Mucosa of rectum (tissue), 2 donors: Measurements from ENCODE around the gene C16orf89.

Source experiments
- H3K27ac ChIP-seq, 2 donors: one replicate each; pipeline ENCODE4 v1.7.0; 2013; ENCODE audit warnings: inconsistent platforms in 2 of 2, low read depth in 2 of 2, low read length in 2 of 2
- H3K27me3 ChIP-seq, 2 donors: one replicate each; pipeline ENCODE4 v1.7.0; 2013; ENCODE audit warnings: low read length in 2 of 2; ENCODE audit not compliant: control insufficient read depth in 2 of 2, insufficient read depth in 2 of 2
- H3K36me3 ChIP-seq, 2 donors: one replicate each; pipeline ENCODE4 v1.7.0; 2013; ENCODE audit warnings: low read length in 2 of 2; ENCODE audit not compliant: control insufficient read depth in 2 of 2, insufficient read depth in 2 of 2
- H3K4me1 ChIP-seq, 2 donors: one replicate each; pipeline ENCODE4 v1.7.0; 2013; ENCODE audit warnings: low read length in 2 of 2, mild to moderate bottlenecking in 1 of 2; ENCODE audit not compliant: control insufficient read depth in 2 of 2, insufficient read depth in 2 of 2
- H3K4me3 ChIP-seq, 2 donors: one replicate each; pipeline ENCODE4 v1.7.0; 2013; ENCODE audit warnings: low read length in 2 of 2
- H3K9ac ChIP-seq, 2 donors: one replicate each; pipeline ENCODE4 v1.7.0; 2013; ENCODE audit warnings: low read length in 2 of 2, low read depth in 1 of 2, mild to moderate bottlenecking in 1 of 2
- H3K9me3 ChIP-seq, 2 donors: one replicate each; pipeline ENCODE4 v1.7.0; 2013; ENCODE audit warnings: low read length in 2 of 2; ENCODE audit not compliant: control insufficient read depth in 2 of 2
- donor health status: healthy.
- donor health status: Normal muscosa, but diverticular disease.

Gene C16orf89

DNA sequence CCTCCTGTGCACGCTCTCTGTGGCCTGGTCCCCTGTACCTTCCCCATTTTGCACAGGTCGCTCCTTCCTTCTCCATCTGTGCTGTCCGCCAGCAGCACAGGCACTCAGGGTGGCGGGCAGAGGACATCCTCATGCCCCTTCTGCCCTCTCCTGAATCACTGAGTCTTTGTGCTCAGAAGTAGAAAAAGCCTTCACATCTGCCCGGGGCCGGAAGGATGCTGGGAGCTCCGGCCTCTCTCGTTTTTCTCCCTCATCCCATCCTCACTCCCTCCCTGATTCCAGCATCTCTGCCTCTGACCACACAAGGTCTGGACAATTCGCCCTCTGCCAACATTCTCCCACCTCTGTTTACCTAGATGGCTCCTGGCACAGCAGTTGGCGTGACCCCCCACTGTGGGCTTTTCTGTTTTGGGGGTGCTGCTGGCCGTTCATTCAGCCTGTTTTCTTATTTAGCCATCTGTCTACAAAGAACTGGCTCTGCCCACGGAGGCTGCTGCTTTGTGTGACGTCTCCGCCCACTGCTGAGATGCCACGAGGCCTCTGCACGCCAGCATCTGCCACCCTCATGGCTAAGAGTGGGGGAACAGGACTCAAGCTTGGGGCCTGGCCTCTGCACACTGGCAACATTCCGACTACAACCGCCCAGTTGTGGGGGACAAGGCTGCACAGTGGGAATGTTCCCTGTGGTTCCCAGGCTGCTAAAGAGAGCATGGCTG, 70.9 kb downstream of the C16orf89 start:
- Histone ChIP-seq H3K9me3 (no peaks in the 10 kb centered on the region), H3K36me3 (no peaks in the 10 kb centered on the region), H3K9ac (no peak overlapping the region), H3K27ac (no peak overlapping the region), H3K4me3 (no peak overlapping the region), H3K4me1 (no peaks in the 10 kb centered on the region), H3K27me3 (no peaks in the 10 kb centered on the region)
